GM19468 (cell line): ENCODE results near the gene LYPD8.

Experiments used
- ATAC-seq: cut with Tn5 transposase; IDR thresholded peaks from one replicate; pipeline ENCODE4 v1.9.1; 2021; ENCODE audit warnings: mild to moderate bottlenecking, moderate library complexity, moderate number of reproducible peaks; ENCODE audit not compliant: unreplicated experiment; ENCODE audit errors: extremely low read depth

LYPD8 gene

DNA sequence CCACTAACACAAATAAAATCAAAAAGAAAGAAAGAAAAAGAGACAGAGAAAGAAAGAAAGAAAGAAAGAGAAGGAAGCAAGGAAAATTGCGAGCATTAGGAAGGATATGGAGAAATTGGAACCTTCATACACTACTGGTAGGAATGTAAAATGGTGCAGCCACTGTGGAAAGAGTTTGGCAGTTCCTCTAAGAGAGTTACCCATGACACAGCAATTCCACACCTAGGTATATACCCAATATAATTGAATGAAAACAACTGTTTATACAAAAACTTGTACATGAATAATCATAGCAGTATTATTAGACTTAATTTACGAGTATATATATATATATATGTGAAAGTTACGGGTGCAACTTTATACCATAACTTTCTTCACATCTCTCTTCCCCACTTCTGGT lies 4.1 kb upstream of the LYPD8 start:
- ATAC-seq, result no peak

DNA sequence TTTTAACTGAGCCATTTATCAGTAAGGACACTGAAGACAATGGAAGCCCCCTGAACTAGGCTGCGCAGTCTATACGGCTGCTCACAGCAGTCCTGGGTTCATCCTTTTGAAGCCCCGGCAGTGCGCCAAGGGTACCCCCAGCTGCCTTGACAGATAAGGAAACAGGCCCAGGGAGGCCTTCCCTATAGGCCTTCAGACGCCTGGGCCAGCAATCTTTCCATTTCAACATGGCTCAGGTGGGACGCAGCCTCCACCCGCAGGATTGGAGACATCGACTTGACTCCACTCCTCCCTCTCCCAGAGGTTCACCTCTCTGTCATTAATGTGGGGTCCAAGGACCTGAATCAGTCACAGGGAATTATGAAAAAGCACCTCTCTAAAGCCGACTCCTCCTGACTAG lies 2.8 kb upstream of the LYPD8 start:
- ATAC-seq, result no peak

DNA sequence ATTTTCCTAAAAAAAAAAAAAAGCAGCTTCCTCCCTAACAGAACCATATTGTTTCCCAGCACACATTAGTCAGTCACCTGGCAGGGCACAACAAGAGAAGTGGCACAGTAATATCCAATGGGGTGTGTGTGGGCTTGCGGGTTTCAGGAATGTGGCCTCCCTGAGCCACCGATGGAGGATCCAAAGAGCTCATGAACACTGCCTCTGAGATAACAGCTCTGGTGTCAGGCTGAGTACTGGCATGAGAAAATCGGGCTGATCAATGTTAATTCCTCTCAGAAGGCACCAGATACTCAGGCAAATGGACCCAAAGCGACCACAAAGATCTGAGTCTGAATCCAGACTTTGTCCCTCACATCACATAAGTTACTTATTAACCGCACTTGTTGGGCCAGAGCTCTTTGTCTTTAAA lies 2.2 kb upstream of the LYPD8 start:
- ATAC-seq, result no peak

DNA sequence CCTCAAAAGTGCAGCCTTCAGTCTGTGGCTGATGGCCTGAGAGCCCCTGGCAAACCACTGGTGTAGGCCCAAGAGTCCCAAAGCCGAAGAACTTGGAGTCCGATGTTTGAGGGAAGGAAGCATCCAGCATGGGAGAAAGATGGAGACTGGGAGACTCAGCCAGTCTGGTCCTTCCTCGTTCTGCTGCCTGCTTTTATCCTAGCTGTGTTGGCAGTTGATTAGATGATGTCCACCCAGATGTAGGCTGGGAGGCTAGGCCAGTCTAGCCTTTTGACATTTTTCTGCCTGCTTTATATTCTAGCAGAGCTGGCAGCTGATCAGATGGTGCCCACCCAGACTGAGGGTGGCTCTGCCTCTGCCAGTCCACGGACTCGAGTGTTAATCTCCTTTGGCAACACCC lies 1.1 kb upstream of the LYPD8 start:
- ATAC-seq, result no peak

DNA sequence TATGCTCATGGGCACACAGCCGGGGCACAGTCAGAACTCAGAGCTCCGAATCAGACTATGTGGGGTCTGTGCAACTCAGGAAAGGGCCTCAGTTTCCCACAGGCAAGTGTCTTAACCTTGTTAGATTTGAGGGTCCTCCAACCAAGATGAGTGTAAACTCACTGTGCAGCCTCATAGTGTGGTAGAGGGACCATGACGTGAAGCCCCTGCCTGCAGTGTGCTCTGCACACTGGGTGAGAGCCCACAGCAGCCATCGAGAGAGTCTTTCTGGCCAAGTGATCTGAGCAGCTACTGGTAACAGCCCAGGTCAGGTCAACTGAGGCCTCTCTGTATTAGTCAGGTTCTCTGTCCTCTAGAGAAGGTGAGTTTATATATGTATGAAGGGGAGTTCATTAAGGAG lies 592 bp upstream of the LYPD8 start:
- no peak for ATAC-seq

DNA sequence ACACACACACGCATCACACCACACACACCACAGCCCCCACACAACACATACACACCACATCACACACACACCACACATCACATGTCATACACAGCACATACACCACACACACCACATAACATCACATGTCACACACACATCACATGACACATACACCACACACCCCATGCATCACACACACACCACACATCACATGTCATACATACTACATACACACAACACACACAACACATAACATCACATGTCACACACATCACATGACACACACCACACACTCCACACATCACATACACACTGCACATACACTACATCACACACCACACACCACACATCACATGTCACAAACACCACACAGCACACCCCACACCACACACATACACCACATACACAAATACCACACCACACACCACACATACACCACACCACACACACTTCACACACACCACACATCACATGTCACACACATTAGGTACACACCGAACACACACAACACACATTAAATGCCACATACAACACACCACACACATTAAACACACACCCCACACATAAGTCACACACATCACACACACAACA lies 1.8 kb downstream of the LYPD8 start:
- ATAC-seq, result no peak

DNA sequence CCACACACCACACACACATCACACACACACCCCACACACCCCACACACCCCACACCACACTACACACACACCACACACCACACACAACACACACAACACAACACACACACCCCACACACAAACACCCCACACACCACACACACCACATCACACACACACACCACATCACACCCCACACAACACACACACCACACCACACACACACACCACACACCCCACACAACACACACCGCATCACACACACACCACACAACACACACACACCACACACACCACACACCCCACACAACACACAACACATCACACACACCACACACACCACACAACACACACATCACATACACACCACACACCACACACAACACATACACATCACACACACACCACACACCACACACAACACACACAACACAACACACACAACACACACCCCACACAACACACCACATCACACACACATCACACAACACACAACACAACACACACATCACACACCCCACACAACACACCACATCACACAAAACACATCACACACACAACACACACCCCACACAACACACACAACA lies 2.4 kb downstream of the LYPD8 start:
- ATAC-seq, result no peak

DNA sequence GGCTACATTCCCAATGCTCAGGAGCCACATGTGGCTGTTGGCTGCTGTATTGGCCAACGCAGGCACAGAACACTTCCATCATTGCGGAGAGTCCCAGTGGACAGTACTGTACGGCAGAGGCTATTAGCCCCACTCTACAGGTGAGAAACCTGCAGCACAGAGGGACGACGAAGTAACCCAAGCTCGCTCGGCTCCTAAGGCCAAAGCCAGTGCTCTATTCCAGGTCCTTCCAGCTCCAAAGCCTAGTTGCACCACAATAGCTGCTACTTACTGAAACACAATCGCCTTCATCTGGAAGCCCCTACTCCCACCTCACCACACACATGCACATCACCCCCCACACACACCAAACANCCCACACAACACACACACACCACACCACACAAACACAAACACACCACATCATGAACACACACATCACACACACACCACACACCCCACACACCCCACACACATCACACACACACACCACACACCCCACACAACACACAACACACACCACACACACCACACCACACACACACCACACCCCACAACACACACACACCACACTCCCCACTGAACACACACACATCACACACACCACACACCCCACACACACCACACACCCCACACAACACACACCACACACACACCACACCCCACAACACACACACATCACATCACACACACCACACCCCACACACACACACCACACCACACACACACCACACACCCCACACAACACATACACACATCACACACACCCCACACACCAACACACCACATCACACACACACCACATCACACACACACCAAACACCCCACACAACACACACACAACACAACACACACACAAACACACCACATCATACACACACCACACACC lies 3.2 kb downstream of the LYPD8 start:
- ATAC-seq, result no peak

DNA sequence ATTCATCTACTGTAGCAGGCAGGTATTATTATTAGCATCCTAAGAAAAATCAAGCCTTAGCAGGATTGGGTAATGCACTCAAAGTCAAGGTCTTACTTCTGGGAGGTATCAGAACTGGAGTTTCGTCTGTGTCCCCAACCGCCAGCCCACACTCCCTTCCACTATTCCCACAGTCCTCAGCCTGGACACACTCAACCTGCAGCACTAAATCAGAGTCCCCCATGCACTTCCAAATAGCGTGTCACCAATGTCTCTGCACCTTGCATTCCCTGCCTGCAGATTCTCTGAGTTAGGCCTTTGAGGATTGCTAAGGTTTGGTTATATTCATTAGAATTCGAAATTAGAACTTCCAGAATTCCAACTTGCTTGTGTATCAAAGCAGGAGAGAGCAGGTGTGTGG lies 3.9 kb downstream of the LYPD8 start:
- no peak for ATAC-seq

DNA sequence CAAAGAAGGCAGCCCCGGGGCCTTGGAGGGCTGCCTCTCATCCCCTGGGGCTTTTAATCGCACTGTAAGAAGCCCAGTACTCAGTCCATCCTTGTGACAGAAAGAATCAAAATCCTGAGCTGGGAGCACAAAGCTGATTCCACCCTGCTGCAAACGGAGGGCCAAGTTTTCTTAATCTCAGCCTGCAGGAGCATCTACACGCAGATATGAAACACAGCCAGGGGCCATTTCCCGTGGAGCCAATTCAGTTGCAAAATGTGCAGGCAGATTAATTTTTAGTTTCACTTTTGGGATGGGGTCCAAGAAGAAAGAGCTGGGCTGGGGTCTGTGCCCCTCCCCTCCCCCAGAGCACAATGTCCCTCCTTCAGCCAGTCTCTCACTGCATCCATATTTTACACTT lies 4.4 kb downstream of the LYPD8 start:
- ATAC-seq, result no peak

DNA sequence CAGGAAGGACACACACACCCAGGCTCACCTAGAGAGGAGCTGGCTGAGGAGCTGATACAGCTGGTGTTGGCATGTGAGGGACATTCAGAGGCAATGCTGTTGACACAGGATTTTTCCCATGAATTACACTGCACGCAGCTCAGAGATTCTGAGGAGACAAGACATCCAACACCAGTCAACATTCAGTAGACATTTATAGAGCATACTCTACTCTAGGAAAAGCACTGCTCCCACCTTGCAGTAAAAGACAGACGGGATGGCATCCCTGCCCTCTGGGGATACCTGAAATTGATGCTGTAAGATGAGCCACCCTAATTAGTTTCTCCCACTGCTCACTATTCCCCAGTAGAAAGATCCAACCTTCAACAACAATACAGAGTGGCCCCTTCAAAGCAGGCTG lies 5.1 kb downstream of the LYPD8 start:
- ATAC-seq, result no peak

DNA sequence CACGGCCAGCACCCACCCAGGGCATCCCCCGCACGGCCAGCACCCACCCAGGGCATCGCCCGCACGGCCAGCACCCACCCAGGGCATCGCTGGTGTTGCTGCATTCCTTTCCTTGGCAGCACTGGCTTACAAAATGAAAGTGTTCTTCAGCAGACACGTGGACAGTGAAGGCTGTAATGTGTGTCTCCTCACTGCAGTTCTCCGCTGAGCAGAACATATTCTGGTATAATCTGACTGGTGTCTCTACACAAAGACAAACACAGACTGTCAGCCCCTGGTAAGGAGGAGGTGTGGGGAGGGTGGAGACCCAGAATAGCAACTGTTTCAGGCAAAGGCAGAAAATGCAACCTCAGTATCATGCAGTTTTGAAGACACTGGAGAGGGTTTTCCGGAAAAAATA lies 7.3 kb downstream of the LYPD8 start:
- ATAC-seq, result no peak

DNA sequence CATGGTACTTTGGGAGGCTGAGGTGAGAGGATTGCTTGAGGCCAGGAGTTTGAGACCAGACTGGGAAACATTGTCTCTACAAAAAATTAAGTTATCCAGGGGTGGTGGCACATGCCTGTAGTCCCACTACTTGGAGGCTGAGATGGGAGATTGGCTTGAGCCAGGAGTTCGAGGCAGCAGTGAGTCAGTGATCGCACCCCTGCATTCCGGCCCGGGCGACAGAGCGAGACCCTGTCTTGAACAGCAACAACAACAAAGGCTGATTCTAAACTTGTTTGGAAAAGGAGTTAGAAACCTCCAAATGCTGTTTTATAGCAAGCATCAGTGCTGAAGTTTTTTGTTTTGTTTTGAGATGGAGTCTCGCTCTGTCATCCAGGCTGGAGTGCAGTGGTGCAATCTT lies 14.7 kb downstream of the LYPD8 start:
- no peak for ATAC-seq

DNA sequence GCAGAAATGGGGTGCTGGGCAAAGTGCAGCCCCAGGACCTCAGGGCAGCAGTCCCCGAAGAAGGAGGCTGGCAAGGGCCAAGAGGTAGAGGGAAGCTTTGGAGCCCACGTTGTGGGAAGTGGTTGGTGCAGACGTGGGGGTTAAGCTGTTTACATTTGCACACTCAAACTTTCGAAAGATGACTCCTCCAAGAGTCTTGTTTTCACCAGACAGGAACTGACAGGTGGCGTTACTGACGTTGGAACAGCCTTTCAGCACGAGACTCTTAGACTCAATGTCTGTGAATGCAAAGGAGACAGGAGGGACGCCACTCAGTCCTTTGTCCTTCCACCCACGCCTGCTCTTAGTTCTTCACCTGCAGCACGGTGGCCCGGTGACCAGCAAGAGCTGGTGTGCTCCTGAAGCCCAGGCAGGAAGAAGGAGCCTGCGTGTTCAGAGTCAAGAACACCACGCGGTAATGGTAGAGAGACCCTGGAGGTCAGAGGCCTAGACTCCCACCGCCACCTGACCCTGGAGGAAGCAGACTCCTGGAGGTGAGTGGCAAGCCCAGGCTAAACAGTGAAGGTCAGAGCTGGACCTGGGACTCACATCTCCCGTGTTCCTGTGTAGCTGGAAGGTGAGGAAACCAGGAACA lies 15.9 kb downstream of the LYPD8 start:
- no peak for ATAC-seq

DNA sequence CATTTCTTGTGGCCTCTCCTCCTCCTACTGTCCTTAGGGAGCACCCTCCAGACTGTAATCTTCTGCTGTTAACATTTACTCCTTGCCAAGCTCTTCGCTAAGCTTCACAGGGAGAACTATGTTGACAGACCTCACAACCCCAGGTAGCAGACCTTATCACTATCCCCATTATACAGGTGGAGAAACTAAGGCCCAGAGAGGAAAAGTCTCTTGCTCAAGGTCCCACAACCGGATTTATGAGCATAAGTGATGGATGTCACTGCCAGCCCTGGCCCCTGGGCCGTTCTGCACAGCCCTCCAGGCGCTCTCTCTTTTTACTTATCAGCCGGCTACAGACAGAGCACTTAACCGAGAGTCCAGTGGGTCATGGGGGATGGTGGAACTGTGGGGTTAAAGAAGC lies 18.1 kb downstream of the LYPD8 start:
- ATAC-seq, result no peak

DNA sequence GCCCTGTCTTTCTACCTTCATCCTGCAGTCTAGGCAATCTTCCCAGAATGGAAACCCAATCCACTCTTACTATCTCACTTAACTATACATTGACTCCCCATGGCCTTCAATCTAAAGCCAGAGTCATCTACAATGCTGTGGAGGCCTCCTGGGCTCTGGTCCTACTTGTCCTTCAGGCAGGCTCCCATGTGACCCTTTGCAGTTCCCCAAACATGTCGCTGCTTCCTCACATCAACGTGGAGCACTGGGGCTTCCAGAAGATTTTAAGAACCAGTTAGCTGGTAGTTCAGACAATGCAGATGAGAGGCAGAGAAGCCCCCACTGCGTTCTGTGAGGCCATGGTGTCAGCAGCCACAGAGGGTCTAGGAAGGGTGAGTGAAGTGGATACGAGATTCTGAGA lies 18.6 kb downstream of the LYPD8 start:
- no peak for ATAC-seq

DNA sequence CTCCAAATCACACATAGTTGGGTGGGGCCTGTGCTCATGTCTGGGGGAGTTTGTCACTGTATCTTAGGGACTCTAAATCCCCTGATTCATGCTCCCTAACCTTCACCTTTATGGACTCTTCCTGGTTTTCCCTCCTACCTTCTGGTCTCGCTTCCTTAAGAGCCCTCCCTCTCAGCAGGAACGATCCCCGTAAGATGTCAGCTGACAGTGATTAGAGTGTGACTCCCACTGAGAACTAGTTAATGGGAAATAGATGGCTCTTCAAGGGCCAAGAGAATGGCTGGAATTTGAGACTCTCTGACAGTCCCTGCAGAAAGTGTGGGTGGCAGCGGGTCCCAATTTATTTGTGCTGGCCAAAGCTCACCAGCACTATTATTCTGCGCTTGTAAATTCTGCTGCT lies 22.0 kb downstream of the LYPD8 start:
- ATAC-seq, result no peak

DNA sequence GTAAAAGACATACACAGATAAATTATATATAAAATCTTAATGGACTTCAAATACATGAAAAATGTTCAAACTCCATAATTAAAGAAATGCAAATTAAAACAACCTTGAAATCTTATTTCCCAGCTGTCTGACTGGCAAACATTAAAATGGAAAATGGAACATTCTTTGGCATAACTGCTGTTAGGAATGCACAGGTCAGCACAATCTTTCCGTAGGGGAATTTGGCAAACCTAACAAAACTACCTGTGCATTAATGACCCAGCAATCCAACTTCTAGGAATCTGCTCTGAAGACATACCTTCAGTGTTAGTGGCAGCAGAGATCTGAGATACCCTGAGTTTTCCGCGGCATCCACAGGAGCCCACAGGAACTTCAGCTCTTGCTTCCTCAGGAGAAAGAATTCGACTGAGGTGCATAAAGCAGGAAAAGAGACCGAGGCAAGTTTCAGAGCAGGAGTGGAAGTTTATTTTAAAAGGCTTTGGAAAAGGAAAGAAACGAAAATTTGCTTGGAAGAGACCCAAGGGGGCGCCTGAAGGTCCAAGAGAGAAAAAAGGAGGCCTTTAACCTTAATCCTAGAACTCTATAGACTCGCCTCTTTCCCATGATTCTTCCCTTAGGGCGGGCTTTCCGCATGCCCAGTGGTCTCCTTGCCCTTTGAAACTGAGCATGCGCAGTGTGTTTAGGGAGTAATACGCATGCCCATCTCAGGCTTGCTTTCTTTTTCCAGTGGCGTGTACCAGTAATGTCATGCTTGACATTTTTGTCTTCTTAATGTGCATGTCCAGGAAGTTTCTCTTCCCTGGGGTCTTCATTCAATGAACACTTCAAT lies 24.8 kb downstream of the LYPD8 start:
- ATAC-seq, result no peak

DNA sequence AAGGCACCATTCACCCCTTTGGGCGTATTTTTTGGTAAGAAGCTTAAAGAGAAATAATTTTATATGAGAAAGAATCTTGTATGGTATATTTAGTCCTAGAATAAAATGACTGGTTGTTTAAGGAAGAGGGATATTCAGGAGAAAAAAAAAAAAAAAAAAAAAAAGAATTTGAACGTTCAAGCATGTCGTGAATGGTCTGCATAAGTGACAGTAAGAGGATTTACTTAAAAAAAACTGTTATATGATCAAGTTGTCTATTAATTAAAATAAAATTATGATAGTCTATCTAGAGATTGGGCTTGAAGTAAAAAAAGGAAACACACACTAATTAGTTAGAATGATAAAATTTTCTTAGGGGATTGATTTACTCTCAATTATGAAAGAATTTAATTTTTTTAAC lies 41.3 kb downstream of the LYPD8 start:
- ATAC-seq, result no peak

DNA sequence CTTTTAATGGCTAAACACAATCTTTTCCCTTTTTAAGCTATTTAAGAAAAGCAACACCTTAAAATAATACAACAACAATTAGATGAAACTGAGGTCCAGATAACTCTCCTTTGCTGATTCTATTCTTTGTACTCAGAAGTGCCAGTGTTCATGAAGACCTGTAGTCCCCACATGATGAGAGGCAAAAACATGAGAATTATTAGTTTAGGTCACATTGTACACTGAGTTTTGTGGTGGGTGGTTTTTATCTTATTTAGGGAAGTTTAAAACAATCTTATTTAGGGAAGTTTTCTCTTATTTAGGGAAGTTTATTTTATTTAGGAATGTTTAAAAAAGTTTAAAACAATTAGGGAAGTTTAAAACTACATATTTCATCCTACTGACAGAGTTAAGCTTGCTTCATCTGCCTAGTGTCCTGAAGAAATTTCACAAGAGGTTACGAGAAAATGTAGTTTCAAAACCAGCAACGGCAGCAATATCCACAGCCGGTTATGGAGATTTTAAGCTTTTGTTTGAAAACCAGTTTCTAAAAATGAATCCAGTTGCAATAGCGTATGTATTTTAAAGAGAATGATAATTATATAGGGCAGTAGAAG lies 45.2 kb downstream of the LYPD8 start:
- ATAC-seq, result no peak
